Cardiac septum (tissue), 1 donor: ENCODE results near the gene GLO1. TPM values are rescaled to one million over a fixed set of nuclear protein-coding genes. Genes with fewer than 3 reads are reported as not detected.
"Not testable (repeated sequence)": the region's sequence is repeated elsewhere in the genome, so short reads cannot be mapped to it uniquely, and the experiment has no call there.

ENCODE experiments used
- DNase-seq: peaks from one replicate; pipeline ENCODE4 v3.0.0-alpha.2; 2020; ENCODE audit warnings: low spot score
- intact Hi-C: fragments of 100-400 bp; cut with DNase I; formaldehyde crosslinking; loops from one replicate; pipeline ENCODE4 v1.14.0; 2022
- total RNA-seq: library from RNA; stranded (reverse); fragmentation: NEBNext Ultra II Directional; extraction: Animal tissue kit (Norgen Biotek cat#: 25700); gene quantifications from one replicate; pipeline ENCODE4 v1.2.1, GENCODE V29; 2021
- donor health status: DM: no; HTN: no; CAD: no.

GLO1 gene
- total RNA-seq, 1 donor from 2014 or later = 70.3 TPM

DNA sequence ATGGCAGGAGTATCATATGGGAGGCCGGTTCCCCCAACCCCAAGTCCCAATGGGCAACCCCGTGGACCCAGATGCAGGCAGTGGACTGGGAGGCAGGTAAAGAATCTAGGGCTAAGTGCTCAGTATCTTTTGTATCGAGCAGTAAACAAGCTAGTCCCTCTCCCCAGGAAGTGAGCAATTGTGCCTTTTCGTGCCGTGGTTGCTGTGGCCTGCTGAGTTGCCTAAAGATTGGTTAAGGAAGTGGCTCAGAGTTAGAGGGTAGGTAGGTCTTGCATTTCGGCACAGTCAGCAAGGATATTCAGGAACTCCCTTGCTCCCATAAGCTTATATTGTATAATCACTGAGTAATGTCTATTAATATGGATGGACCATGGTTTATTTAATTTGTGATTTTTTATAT, 10.9 kb upstream of the GLO1 start:
- no peak for DNase-seq
- intact Hi-C loops = no loop called here

DNA sequence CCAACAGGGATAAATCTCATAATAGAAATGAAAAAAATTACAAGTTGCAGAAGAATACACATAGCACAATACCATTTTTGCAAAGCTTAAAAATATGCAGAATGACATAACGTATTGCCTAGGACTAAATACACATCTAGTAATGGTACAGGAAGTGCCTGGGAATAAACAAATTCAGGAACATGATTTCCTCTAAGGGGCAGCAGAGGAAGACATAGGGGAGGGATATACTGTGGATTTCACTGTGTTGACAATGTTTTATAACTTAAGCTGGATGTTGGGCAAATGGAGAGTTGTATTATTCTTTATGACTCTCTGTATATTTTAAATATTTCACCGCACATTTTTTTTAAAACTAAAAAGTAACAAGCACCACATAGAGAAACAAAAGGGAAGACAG, 5.6 kb upstream of the GLO1 start:
- intact Hi-C loops = no loop called here
- DNase-seq = no peak

DNA sequence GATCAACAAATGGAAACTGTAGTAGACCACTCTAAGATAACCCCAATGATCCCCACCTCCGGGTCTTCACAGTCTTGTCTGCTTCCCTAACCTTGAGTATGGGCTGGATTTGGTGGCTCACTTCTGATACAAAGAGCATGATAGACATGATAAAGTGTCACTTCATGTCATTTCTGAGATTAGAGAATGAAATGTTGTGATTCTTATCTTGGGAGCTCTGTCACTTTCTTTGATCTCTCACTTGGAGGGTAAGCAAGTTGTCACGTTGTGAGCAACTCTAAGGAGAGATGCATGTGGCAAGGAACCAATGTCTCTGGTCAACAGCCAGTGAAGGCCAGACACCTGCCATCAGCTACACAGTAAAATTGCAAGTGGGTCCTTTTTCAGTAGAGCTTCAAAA, 3.0 kb upstream of the GLO1 start:
- DNase-seq = no peak
- intact Hi-C loops = no loop called here

DNA sequence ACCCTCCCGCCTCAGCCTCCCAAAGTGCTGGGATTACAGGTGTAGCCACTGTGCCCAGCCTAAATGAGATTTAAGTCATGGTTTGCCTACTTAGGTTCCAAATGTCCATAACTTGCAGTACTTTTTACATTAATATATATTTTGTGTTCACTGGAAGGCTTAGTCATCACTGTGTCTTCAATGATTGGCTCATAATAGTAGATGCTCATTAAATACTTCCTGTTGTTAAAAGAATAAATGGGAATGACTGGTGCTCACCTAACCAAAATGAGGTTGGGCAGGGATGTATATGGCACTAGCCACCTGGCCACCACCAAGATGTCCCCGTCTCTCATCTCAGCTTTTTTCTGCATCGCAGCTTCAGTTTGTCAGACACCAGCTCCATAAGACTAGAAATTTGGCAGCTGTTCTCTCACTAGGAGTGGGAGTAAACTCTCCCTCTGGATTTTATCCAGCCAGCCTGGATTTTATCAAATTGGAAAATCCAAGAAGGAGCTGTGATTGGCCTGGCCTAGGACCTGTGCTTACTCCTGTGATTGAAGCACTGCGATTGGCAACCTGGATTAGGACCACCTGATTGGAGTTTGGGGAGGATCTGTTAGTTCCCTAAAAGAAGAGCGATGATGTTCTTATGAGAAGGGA, 1.1 kb upstream of the GLO1 start:
- intact Hi-C loops = loop anchor here (2.0 kb wide), 1 partner anchor 63 kb away; no protein-coding TSS in a partner anchor
- no peak for DNase-seq

DNA sequence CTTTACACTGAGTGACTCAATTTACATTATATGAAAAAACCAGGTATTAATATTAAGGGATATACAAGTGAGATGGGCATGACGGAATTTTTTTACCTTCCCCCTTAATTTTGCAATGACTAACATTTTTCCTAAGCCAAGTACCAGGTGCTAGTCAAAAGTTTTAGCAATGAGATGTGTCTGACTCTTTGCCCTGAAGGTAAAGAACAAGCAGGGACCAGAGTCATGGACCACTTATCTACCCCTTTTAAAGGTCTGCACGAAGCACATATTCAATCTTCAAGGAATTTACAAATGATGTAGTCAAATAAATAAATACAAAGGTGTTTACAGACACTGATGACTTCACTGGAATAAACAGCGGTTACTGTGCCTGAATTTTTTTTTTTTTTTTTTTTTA, 1.4 kb downstream of the GLO1 start:
- intact Hi-C loops = no loop called here
- DNase-seq = no peak

DNA sequence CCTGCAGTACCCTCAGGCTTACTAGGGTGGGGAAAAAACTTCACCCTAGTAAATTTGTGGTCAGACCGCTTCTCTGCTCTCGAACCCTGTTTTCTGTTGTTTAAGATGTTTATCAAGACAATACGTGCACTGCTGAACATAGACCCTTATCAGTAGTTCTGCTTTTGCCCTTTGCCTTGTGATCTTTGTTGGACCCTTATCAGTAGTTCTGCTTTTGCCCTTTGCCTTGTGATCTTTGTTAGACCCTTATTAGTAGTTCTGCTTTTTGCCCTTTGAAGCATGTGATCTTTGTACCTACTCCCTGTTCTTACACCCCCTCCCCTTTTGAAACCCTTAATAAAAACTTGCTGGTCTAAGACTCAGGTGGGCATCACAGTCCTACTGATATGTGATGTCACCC, 3.2 kb downstream of the GLO1 start:
- intact Hi-C loops, DNase-seq: not testable (repeated sequence)

DNA sequence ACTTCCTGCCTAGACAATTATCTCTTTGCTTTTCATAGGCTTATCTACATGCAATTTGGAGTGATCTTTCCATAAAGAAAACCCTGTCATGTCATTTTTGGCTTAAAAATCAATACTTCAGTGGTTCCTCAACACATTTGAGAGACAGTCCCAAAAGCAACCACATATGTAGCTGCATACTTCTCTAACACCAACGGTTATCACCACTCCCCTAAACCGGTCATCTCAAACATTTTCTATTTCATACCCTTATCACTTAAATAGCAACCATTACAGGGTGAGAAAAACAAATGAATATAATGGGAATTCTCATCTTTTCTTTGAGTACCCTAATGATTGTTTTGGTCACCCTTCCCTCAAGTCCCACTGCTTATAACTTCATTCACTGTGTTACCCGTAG, 5.1 kb downstream of the GLO1 start:
- no peak for DNase-seq

DNA sequence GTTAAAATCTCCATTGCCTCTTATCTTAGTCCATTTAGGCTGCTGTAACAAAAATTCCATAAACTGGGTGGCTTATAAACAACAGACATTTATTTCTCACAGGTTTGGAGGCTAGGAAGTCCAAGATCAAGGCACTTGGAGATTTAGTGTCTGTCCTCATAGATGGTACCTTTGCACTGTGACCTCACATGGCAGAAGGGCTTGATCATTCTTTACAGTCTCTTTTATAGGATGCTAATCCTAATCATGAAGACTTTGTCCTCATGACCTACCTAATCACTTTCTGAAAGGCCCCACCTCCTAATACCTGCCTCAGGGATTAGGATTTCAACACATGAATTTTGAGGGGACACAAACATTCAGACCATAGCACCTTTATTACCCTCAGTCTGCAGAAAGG, 6.6 kb downstream of the GLO1 start:
- DNase-seq = no peak
- intact Hi-C loops = no loop called here

More for the DNA sequence above, 5.1 kb downstream of the GLO1 start:
- intact Hi-C loops = no loop called here

DNA sequence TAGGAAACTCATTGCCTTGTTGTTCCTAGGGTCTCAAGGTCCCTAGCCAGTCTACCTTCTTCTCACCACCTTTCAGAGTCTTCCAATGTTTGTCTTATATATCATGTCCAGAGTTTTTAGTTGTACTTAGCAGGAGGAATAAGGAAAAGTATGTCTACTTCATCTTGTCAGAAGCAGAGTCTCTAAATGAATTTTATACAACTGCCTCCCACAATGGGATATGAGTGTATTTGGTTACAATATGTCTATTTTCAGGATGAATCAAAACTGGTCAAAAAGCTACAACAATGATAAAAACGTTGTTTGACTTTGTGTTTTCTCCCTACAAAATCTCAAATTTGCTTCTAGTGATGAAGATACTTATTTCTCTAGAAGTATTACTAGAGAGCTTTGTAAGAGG, 7.0 kb downstream of the GLO1 start:
- no peak for DNase-seq
- intact Hi-C loops = no loop called here

DNA sequence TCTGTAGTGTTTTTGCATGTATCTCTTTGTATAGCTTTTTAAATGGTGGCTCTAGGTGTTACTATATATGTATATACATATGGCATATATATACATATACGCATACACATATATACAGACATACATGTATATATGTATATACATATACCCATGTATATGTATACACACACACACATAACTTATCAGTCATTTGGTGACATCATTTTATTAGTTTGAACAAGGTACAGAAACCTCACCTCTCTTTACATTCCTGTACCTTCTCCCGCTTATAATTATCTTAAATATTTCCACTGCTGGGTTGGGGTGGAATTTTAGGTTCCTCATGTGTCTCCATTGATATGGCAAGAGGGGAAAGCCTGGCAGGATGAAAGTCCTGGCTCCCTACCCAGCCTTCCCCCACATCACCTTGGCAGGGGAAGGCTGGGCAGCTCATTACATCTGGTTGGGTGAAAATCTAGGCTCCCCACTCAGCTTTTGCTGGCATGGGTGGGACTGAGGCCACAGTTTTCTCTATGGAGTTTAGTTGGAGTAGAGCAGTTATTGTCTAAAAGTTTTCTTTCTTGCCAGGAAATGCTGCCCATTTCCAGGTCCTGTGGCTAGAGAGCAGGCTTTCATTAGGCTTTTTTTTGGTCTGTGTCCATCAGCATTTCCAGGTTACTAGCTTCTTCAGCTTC, 7.6 kb downstream of the GLO1 start:
- DNase-seq = no peak
- intact Hi-C loops = no loop called here

DNA sequence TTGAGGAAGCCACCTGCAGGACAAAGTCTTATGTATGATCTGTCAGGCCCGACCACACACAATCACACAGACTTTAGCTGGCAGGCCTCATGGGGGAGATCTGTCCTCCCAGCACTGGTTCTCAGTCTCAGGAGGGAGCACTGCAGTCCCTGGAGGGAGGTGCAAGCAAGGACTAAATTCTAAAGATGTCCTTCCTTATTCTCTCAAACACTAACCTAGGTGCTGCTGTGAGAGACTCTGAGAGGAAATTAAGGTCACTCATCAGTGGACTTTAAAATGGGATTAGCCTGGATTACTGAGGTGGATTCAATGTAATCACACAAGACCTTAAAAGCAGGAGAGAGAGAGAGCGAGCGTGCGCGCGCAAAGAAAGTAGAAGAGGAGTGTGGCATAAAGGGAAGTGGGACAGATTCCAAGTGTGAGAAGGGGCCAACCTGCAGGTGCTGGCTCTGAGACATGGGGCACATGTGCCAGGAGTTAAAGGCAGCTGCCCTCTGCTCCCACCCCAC, 14.3 kb downstream of the GLO1 start:
- intact Hi-C loops = no loop called here
- no peak for DNase-seq

DNA sequence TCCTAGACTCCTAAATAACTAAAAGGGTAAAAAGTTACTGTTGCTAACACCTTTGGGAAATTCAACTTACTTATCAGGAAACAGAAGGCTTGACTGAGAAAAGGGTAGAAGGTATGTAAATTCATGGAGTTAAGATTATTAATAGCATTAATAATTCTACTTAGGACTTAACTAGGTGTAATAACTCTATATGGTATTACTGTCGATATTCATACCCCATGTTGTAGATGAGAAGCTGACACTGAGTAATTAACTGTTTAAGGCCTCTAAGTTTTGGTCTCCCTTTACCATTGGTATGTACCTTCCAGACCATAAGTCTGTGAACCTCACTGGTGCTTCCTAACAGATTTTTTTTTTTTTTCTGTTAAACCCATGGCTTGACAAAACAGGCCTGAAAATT, 15.4 kb downstream of the GLO1 start:
- no peak for DNase-seq
- intact Hi-C loops = no loop called here

DNA sequence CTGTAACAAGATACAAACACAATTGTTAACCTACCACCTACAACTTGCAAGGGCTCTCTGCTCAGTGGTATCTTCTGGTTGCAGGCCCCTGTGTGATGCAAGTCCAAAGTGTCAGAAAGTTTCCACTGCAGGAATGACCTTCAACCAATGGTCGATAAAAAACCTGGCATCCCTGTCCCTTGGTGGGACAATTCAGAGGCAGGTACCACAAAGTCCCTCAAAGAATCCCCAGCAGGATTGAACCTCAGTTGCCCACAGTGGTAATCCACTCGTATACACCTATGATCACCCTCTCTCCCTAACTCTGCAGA, 15.9 kb downstream of the GLO1 start:
- no peak for DNase-seq
- intact Hi-C loops = no loop called here

DNA sequence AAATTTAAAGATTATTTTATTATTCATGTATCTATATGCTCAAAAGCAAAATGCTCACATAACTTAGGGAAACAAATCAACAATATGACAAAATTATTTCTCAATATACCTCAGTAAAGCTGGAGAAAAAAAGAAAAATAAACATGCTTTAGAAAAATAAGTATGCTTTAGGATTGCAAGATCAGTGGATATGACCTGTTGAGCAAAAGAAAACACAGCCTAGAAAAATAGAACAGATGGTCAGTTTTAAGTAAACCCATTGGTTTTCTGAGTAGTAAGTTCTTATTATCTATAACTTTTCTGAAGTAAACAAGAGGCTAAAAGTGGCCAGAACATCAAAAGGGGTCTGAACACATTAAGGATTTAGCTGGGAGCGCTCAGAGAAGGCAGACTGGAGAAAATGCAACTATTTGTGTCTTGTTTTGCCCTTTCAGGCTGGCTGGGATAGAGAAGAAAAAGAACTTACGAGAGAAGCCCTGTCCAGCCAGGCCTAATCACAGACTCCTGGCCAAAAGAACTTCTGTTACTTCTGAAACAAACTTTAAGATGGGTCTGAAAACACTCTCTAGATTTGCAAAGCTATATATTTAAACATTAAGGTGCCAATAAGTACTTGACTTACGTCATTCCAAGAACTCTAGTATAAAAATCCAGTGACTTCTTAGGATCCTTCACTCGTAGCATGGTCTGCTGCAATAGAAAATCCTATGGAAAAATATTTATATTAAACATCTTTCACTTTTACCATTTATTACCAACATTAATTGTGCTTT, 16.5 kb downstream of the GLO1 start:
- no peak for DNase-seq

DNA sequence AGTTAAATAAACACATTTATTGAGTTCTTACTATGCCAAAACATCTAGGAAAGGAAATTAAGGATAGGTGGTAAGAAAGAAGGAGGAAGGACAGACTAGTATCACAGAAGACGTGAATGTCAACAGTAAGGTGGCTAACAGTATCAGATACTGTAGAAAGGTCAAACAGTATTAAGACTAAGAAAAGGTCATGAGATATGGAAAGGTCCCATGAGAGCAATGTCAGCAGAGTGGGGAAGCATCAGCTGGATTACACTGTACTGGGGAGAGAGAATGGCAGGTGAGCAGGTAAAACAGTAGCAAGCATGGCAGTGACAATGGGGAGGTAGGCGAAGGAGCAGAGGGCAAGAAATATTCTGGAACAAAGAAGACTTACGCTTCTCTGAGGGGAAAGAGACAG, 18.0 kb downstream of the GLO1 start:
- intact Hi-C loops = no loop called here

More for the DNA sequence above, 16.5 kb downstream of the GLO1 start:
- intact Hi-C loops = no loop called here

DNA sequence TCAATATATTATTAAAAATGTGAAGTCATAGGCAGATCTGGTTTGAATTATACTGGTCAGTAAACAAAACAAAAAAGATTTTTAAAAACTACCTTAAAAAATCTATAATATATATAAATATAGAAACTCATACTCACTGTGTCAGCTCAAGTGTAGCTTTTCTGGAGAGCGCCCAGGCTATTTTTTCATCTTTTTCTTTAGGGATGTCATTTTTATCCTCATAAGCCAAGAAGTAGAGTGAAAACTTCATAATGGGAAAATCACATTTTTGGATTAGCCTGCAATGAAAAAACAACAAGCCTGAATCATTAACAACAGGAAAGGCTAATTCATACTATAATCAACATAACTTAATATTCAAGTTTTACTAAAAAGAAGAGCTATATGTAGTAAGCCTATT, 18.7 kb downstream of the GLO1 start:
- no peak for DNase-seq
- intact Hi-C loops = no loop called here

More for the DNA sequence above, 18.0 kb downstream of the GLO1 start:
- no peak for DNase-seq

DNA sequence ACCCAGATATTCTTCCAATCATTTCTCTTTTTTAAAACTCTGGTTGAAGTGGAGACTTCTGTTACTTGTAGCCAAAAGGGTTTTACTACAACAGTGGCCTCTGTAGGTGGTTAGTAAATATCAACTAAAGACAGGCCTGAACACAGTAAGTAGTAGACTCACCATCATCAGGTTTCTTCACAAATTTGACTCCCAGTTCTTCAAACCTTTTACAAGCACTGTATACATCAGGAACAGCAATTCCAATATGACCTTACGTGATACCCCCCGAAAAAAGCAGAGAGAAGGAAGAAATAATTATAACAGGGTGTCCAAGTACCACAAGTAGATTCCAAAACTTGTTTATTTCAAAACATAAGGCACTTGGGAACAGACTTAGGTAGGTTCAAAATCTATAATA, 21.1 kb downstream of the GLO1 start:
- DNase-seq = no peak
- intact Hi-C loops = no loop called here

DNA sequence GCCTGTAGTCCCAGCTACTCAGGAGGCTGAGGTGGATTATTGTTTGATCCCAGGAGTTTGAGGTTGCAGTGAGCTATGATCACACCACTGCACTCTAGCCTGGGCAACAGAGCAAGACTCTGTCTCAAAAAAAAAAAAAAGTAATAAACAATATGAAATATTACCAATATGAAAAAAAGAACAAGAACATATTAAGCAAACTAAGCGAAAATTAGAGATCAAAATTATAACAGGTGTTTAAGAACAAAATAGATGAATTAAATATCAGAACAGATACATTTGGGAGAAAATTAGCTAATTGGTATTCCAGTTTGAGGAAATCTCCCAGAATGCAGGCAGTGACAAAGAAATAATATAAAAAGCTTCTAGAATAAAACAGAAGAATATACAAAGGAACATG, 23.3 kb downstream of the GLO1 start:
- DNase-seq = no peak
- intact Hi-C loops = no loop called here

DNA sequence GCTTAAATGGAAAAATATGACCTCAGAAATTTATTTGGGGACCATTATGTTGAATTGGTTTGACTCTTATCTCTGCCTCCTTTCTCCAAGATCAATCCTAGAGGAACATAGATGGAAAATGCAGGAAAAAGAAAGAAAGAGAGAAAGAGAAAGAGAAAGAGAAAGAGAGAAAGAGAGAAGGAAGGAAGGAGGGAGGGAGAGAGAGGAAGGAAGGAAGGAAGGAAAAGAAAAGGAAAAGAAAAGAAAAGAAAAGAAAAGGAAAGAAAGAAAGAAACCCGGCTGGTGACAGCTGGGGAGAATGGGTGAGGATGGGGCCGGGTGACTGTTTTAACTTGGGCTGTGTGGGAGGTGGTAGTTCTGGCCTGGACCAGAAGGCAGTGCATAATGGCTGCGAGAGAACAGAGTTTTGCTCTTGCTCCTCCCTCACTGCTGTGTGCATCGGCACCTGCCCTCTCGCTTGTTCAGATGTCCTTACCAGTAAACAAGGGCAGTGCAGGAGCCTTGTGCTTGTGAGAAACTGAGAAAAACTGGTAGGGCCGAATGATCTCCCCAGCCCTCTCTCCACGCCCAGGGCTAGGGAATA, 24.7 kb downstream of the GLO1 start:
- intact Hi-C loops = no loop called here

DNA sequence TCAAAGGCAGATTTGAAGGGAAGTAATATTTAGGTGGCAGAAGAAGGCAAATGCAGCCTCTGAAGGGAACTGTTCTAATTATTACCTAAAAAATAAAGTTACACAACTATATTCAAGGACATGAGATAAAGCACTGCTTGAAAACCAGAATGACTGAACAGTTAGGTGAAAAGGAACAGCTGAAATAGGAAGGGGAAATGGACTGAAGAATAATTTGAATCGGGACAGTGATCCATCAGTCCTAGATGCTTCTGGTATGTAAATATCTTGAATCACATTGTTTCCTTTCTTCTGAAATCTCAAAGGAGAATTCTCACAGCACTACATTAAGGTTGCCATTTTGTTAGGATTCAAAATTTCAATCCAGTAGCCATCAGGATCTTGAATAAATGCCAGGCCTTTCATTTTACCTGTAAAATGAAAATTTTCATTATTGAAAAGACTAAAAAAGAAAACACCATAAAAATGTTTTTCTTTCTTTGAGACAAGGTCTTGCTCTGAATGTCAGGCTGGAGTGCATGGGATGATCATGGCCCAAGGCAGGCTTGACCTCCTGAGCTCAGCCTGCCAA, 25.9 kb downstream of the GLO1 start:
- intact Hi-C loops = no loop called here
- no peak for DNase-seq

More for the DNA sequence above, 24.7 kb downstream of the GLO1 start:
- no peak for DNase-seq
